B cell (primary cell): ENCODE measurements around the gene SRSF1.

ENCODE experiments used
- EZH2 ChIP-seq: IDR thresholded peaks from 2 replicates; pipeline ENCODE4 v1.6.1; 2012; ENCODE audit warnings: borderline replicate concordance, low read depth, mild to moderate bottlenecking, moderate library complexity, low read length; ENCODE audit not compliant: insufficient read depth, poor library complexity, severe bottlenecking
- TF ChIP-seq, protein P1 (sequence below): fragments of 200-600 bp; IDR thresholded peaks from one replicate; pipeline ENCODE4 v1.8.0; 2022; ENCODE audit warnings: antibody characterized with exemption, mild to moderate bottlenecking

DNA sequence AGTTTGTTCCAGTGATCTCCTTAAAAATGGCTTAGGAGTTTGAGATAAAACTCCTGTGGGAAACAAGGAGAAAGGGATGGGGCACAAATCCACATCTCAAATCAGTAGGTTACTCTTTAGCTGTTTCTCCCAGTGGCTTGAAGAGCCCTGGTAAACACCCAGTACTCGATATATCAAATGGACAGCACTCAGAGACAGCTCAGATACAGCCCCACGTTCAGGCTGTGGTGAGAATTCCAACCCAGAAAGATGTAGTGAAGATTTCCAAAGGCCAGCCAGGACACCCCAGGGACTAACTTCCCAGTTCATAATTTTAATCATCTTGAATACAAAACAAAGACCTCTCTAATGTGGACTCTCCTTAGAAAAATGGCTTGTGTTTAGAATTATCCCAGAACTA lies 12.6 kb downstream of the SRSF1 start:
- TF ChIP-seq, protein P1, sequence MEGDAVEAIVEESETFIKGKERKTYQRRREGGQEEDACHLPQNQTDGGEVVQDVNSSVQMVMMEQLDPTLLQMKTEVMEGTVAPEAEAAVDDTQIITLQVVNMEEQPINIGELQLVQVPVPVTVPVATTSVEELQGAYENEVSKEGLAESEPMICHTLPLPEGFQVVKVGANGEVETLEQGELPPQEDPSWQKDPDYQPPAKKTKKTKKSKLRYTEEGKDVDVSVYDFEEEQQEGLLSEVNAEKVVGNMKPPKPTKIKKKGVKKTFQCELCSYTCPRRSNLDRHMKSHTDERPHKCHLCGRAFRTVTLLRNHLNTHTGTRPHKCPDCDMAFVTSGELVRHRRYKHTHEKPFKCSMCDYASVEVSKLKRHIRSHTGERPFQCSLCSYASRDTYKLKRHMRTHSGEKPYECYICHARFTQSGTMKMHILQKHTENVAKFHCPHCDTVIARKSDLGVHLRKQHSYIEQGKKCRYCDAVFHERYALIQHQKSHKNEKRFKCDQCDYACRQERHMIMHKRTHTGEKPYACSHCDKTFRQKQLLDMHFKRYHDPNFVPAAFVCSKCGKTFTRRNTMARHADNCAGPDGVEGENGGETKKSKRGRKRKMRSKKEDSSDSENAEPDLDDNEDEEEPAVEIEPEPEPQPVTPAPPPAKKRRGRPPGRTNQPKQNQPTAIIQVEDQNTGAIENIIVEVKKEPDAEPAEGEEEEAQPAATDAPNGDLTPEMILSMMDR = no peak
- no peak for TF ChIP-seq EZH2
